Measurements from ENCODE around the gene OSBPL2. TPM values are rescaled to one million over a fixed set of nuclear protein-coding genes. Genes with fewer than 3 reads are reported as not detected.

The OSBPL2 gene
- total RNA-seq, 2 experiments from 2014 or later: 23.6 to 24.3 TPM

DNA sequence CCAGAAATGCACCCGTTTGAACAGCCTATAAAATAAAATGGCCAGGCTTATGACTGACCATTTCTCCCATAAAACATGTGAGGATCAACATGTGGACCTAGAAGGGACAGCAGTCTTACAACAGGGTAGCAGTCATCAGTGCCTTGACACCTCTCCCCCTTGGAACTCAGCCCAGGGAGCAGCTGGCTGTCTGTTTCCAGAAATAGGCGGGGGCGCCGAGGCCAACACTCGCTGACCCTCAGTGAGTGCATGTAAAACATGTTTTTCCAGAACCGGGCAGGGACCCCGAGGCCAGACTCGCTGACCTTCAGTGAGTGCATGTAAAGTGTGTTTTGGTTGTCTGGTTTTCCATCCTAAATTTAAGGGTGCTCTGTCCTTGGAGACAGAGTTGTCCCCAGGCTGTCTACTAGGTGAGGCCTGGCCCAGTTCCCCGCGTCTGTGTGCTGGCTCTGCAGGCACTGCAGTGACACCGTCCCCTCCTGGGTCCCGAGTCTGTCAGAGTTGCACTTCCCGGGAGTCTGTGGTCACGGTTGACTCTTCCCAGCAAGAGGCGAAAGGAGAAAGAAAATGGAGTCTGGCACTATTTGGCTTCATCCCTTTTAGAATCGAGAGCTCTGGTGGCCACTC, 44.7 kb downstream of the OSBPL2 start:
- DNase-seq (no peak), ATAC-seq (no peak)
- CTCF ChIA-PET: no interaction called here
- POLR2A ChIA-PET: interaction anchor here (0.6 kb wide), 1 partner anchor 291 kb away, joined by 6 read pairs; no protein-coding TSS in a partner anchor
- Mint-ChIP-seq H3K4me1 (ENCODE audit: low read depth) (no peaks in the 10 kb centered on the region), H3K4me3 (no peak overlapping the region), H3K9me3 (no peaks in the 10 kb centered on the region), H3K27ac (no peak overlapping the region), H3K36me3 (ENCODE audit: low read depth) (peaks cover 8% of the 10 kb centered on the region), H3K27me3 (no peaks in the 10 kb centered on the region)
- TF ChIP-seq, protein P1, sequence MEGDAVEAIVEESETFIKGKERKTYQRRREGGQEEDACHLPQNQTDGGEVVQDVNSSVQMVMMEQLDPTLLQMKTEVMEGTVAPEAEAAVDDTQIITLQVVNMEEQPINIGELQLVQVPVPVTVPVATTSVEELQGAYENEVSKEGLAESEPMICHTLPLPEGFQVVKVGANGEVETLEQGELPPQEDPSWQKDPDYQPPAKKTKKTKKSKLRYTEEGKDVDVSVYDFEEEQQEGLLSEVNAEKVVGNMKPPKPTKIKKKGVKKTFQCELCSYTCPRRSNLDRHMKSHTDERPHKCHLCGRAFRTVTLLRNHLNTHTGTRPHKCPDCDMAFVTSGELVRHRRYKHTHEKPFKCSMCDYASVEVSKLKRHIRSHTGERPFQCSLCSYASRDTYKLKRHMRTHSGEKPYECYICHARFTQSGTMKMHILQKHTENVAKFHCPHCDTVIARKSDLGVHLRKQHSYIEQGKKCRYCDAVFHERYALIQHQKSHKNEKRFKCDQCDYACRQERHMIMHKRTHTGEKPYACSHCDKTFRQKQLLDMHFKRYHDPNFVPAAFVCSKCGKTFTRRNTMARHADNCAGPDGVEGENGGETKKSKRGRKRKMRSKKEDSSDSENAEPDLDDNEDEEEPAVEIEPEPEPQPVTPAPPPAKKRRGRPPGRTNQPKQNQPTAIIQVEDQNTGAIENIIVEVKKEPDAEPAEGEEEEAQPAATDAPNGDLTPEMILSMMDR (IDR thresholded peaks at IDR 0.05): no peak
- intact Hi-C loops (cut with micrococcal nuclease): no loop called here

DNA sequence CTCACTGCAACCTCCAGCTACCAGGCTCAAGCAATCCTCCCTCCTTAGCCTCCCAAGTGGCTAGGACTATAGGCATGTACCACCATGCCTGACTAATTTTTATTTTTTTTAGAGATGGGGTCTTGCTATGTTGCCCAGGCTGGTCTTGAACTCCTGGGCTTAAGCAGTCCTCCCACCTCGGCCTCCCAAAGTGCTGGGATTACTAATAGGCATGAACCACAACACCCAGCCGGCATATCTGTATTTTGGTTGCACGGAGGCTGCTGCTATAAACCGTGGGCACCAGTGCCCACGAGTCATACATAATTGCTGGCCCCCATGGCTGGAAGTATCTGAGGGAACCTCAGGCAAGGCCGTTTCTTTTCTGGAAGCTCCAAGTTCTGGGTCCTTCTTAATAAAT, 46.1 kb downstream of the OSBPL2 start:
- peaks cover 3% of the 10 kb centered on the region for H3K36me3 Mint-ChIP-seq (ENCODE audit: low read depth)
- CTCF ChIA-PET: interaction anchor here (1.2 kb wide), 1 partner anchor 16 kb away, joined by 3 read pairs; no protein-coding TSS in a partner anchor

DNA sequence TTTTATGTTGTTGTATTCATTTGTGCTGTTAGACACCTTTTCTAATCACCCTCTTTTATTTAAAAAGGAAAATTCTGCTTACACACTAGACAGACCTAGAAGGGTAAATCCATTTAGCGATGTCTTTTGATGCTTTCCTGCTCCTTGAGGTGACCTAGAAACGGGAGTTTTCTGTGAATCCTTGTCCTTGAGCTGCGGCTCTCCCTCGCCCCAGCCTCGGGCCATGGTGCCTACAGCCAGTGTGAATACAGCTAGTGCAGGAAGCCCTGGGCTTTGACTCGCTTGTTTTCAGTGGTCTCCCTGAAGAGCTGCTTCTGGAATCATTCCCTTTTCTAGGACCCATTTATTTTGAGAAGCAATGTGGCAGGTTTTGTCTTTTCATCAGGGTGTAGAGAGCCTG, 46.8 kb downstream of the OSBPL2 start:
- Mint-ChIP-seq H3K4me1 (ENCODE audit: low read depth) (no peaks in the 10 kb centered on the region), H3K27me3 (no peaks in the 10 kb centered on the region), H3K4me3 (no peak overlapping the region), H3K9me3 (no peaks in the 10 kb centered on the region), H3K27ac (no peak overlapping the region), H3K36me3 (ENCODE audit: low read depth) (no peaks in the 10 kb centered on the region)
- DNase-seq (no peak), ATAC-seq (no peak)
- ChIA-PET POLR2A (no interaction called here), CTCF (interaction anchor here (1.2 kb wide), 1 partner anchor 16 kb away, joined by 3 read pairs; no protein-coding TSS in a partner anchor)
- TF ChIP-seq, protein P1 (IDR thresholded peaks at IDR 0.05): no peak
- intact Hi-C loops (cut with micrococcal nuclease): no loop called here

More for the DNA sequence above, 46.1 kb downstream of the OSBPL2 start:
- ATAC-seq (no peak), DNase-seq (no peak)
- intact Hi-C loops (cut with micrococcal nuclease): no loop called here
- Mint-ChIP-seq H3K4me3 (no peak overlapping the region), H3K27ac (no peak overlapping the region), H3K9me3 (no peaks in the 10 kb centered on the region), H3K4me1 (ENCODE audit: low read depth) (no peaks in the 10 kb centered on the region), H3K27me3 (no peaks in the 10 kb centered on the region)
- POLR2A ChIA-PET: no interaction called here
- TF ChIP-seq, protein P1 (IDR thresholded peaks at IDR 0.05): no peak

DNA sequence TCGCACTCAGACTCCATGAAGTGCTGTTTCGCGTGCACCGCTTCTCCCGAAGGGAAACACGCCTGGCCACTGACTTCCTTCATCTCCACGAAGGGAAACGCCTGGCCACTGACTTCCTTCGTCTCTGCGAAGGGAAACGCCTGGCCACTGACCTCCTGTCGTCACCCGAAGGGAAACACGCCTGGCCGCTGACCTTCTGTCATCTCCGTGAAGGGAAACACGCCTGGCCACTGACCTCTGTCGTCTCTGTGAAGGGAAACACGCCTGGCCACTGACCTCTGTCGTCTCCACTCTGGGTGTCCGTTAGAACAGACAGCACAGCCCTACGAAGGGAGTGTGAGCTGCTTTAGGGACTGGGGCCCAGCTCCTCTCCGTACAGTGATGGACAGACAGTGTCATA, 47.4 kb downstream of the OSBPL2 start:
- no peak overlapping the region for H3K27ac Mint-ChIP-seq
- H3K9me3 Mint-ChIP-seq: no peaks in the 10 kb centered on the region
- H3K4me3 Mint-ChIP-seq: no peak overlapping the region
- H3K4me1 Mint-ChIP-seq (ENCODE audit: low read depth): no peaks in the 10 kb centered on the region
- TF ChIP-seq, protein P1 (IDR thresholded peaks at IDR 0.05): no peak
- ChIA-PET CTCF (interaction anchor here (1.2 kb wide), 1 partner anchor 15 kb away, joined by 3 read pairs; no protein-coding TSS in a partner anchor), POLR2A (no interaction called here)
- intact Hi-C loops (cut with micrococcal nuclease): no loop called here
- no peaks in the 10 kb centered on the region for H3K27me3 Mint-ChIP-seq
- no peak for DNase-seq
- H3K36me3 Mint-ChIP-seq (ENCODE audit: low read depth): no peaks in the 10 kb centered on the region
- ATAC-seq: no peak

DNA sequence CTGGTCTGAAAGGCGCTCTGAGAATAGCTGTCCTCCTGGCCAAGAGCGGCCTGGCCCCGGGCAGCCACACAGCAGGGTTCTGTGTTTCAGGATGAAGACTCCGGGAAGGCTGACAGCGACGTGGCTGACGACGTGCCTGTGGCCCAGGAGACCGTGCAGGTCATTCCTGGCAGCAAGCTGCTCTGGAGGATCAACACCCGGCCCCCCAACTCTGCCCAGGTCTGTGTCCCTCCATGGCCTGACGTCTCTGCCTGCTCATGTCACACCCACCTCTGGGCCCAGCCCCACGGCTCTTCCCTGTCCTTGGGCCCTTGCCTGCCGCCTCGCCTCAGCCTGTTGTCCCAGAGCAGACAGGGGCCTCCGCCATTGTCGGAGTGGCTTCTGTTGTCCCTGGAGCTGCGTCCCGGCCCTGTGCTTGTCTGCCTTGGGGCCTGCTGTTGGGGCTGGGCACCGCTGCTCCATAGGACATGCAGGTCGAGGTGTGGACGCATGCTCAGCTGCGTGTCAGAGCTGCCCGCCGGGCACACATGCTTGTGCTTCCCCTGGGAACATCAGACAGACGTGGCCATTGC, 48.3 kb downstream of the OSBPL2 start:
- intact Hi-C loops (cut with micrococcal nuclease): no loop called here
- ATAC-seq: no peak

More for the DNA sequence above, 48.3 kb downstream of the OSBPL2 start:
- H3K4me1 Mint-ChIP-seq (ENCODE audit: low read depth): no peaks in the 10 kb centered on the region
- ChIA-PET CTCF (no interaction called here), POLR2A (no interaction called here)
- H3K27me3 Mint-ChIP-seq: no peaks in the 10 kb centered on the region
- H3K27ac Mint-ChIP-seq: no peak overlapping the region
- TF ChIP-seq, protein P1 (IDR thresholded peaks at IDR 0.05): no peak
- H3K9me3 Mint-ChIP-seq: no peaks in the 10 kb centered on the region
- H3K36me3 Mint-ChIP-seq (ENCODE audit: low read depth): no peaks in the 10 kb centered on the region
- no peak for DNase-seq
- H3K4me3 Mint-ChIP-seq: no peak overlapping the region

Measured in activated CD8-positive, alpha-beta T cell treated with anti-CD3 and anti-CD28 coated beads for 36 hours (primary cell).